ENCODE data around the gene PSMF1.
A peak's percentile ranks its signal among the peaks of the same experiment; 100 is the strongest.

Gene PSMF1

GRCh38 chr20:1118336-1119127 is at the start of gene PSMF1:
Gene PSMF1, plus strand, starts transcription at chr20:1118602. Its CDS starts 172 bp downstream, at chr20:1118774.
- in situ Hi-C loops (cut with MboI; ENCODE audit: low sequenced_read_pairs, unreplicated experiment) = no loop called here

GRCh38 chr20:1072258-1072657 is 46.1 kb upstream of the PSMF1 start:
- in situ Hi-C loops (cut with MboI; ENCODE audit: low sequenced_read_pairs, unreplicated experiment) = no loop called here
- DNase-seq (ENCODE audit: low spot score) = no peak
- TF ChIP-seq CTCF (IDR thresholded peaks at IDR 0.05; ENCODE audit: borderline replicate concordance, control extremely low read depth, extremely low read depth, insufficient read depth, missing control alignments) = no peak

More at GRCh38 chr20:1118336-1119127, at the start of gene PSMF1:
- TF ChIP-seq CTCF (IDR thresholded peaks at IDR 0.05; ENCODE audit: borderline replicate concordance, control extremely low read depth, extremely low read depth, insufficient read depth, missing control alignments) = peak; percentile 0
- peak; percentile 96 for DNase-seq (ENCODE audit: low spot score)

- in situ Hi-C loops (cut with MboI; ENCODE audit: low sequenced_read_pairs, unreplicated experiment) = no loop called here
- TF ChIP-seq CTCF (IDR thresholded peaks at IDR 0.05; ENCODE audit: borderline replicate concordance, control extremely low read depth, extremely low read depth, insufficient read depth, missing control alignments) = no peak
- peak; percentile 45 for DNase-seq (ENCODE audit: low spot score)
Observed at GRCh38 chr20:1075616-1076015, 42.8 kb upstream of the PSMF1 start.

GRCh38 chr20:1081891-1082290 is 36.5 kb upstream of the PSMF1 start:
- in situ Hi-C loops (cut with MboI; ENCODE audit: low sequenced_read_pairs, unreplicated experiment) = no loop called here
- no peak for TF ChIP-seq CTCF (IDR thresholded peaks at IDR 0.05; ENCODE audit: borderline replicate concordance, control extremely low read depth, extremely low read depth, insufficient read depth, missing control alignments)
- no peak for DNase-seq (ENCODE audit: low spot score)

- no peak for TF ChIP-seq CTCF (IDR thresholded peaks at IDR 0.05; ENCODE audit: borderline replicate concordance, control extremely low read depth, extremely low read depth, insufficient read depth, missing control alignments)
- no peak for DNase-seq (ENCODE audit: low spot score)
- in situ Hi-C loops (cut with MboI; ENCODE audit: low sequenced_read_pairs, unreplicated experiment) = no loop called here
Observed at GRCh38 chr20:1083431-1084080, 34.8 kb upstream of the PSMF1 start.

- in situ Hi-C loops (cut with MboI; ENCODE audit: low sequenced_read_pairs, unreplicated experiment) = no loop called here
- TF ChIP-seq CTCF (IDR thresholded peaks at IDR 0.05; ENCODE audit: borderline replicate concordance, control extremely low read depth, extremely low read depth, insufficient read depth, missing control alignments) = no peak
- no peak for DNase-seq (ENCODE audit: low spot score)
Observed at GRCh38 chr20:1085492-1086276, 32.7 kb upstream of the PSMF1 start.

All from GM13976 (cell line).